ENCODE data around the gene UTP18. TPM values are rescaled to one million over a fixed set of nuclear protein-coding genes. Genes with fewer than 3 reads are reported as not detected.

The UTP18 gene
- total and polyA plus RNA-seq, 2 of the 8 experiments (the other 6 are each of a cell fraction or from before 2014, with no cell fraction given), result 17.9 to 85.7 TPM

DNA sequence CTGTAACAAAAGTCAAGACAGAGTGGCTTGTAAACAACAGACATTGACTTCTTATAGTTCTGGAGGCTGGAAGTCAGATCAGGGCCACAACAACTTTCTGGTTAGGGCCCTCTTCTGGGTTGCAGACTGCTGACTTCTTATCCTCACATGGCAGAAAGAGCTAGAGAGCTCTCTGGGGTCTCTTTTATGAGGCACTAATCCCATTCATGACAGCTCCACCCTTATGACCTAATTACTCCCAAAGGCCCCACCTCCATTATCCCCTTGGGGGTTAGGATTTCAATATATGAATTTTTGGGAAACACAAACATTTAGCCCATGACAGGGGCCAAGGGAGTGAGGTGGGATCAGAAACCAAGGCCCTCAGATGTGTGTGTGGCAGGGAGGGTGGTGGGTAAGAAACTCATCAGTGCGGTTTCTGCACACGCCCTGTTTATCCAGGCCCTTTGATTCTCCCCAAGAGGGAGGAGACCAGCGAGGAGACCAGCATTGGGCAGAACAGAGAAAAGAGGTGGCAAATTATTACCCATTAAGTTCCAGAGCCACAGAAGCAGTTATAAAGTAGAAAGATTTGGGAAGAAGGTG, 74.8 kb downstream of the UTP18 start:
- no peak for FAIRE-seq
- Histone ChIP-seq H3K14ac (ENCODE audit: insufficient read length) (no peak overlapping the region), H3K56ac (replicated peaks; ENCODE audit: insufficient read length, low read depth, low read length) (no peak overlapping the region), H3K9ac (replicated peaks in 1 of 4; ENCODE audit: extremely low read depth in 1 of 4, low read depth in 3 of 4, low read length in 3 of 4) (no peak overlapping the region), H3K79me1 (ENCODE audit: low read depth, low read length) (no peaks in the 10 kb centered on the region), H4K8ac (ENCODE audit: extremely low read depth, insufficient read depth, low read length) (no peak overlapping the region), H2BK5ac (ENCODE audit: low read depth, low read length) (no peak overlapping the region), H4K20me1 (replicated peaks in 1 of 2; ENCODE audit: control insufficient read depth in 1 of 2, insufficient read depth in 2 of 2, low read length in 2 of 2) (no peaks in the 10 kb centered on the region), H3K79me2 (ENCODE audit: control insufficient read depth in 1 of 2, insufficient read depth in 2 of 2, low read length in 2 of 2) (no peaks in the 10 kb centered on the region), H2AFZ (ENCODE audit: low read length) (no peak overlapping the region), H3K4me1 (replicated peaks in 1 of 4; ENCODE audit: control insufficient read depth in 3 of 4, insufficient read depth in 4 of 4, low read length in 3 of 4) (no peaks in the 10 kb centered on the region), H3K18ac (ENCODE audit: extremely low read depth, low read length) (no peak overlapping the region), H3K23me2 (ENCODE audit: low read depth, low read length) (no peaks in the 10 kb centered on the region), H2BK15ac (ENCODE audit: low read length) (no peak overlapping the region), H3K27ac (ENCODE audit: low read depth, low read length) (no peak overlapping the region), H3K23ac (ENCODE audit: insufficient read length) (no peak overlapping the region), H4K5ac (ENCODE audit: insufficient read length, low read depth, low read length) (no peak overlapping the region), H4K91ac (replicated peaks; ENCODE audit: insufficient read length, low read length) (no peak overlapping the region), H2BK12ac (ENCODE audit: low read depth, low read length) (no peak overlapping the region), H3K4me2 (ENCODE audit: insufficient read depth in 1 of 2, low read depth in 2 of 2, low read length in 2 of 2) (no peak overlapping the region), H3K4me3 (ENCODE audit: extremely low read depth in 1 of 4, insufficient read depth in 2 of 4, low read depth in 3 of 4, low read length in 4 of 4) (no peak overlapping the region), H2BK20ac (ENCODE audit: low read length) (no peak overlapping the region), H3K9me3 (ENCODE audit: insufficient read depth in 2 of 2, low read depth in 1 of 2, low read length in 1 of 2) (peaks cover 8 to 12% of the 10 kb centered on the region in 2 experiments; a peak in 3 of 4 replicates), H2AK5ac (ENCODE audit: low read depth, low read length) (no peak overlapping the region), H2BK120ac (replicated peaks; ENCODE audit: low read depth, low read length) (no peak overlapping the region), H3K36me3 (ENCODE audit: control insufficient read depth in 2 of 4, insufficient read depth in 4 of 4, low read length in 3 of 4) (no peaks in the 10 kb centered on the region), H3K27me3 (replicated peaks in 1 of 4; ENCODE audit: control insufficient read depth in 3 of 4, extremely low read depth in 1 of 4, insufficient read depth in 3 of 4, low read length in 3 of 4) (no peaks in the 10 kb centered on the region; a peak in 1 of 7 replicates), H3K4ac (replicated peaks; ENCODE audit: insufficient read length, low read depth, low read length) (no peak overlapping the region)
- ChIA-PET CTCF (ENCODE audit: partially characterized antibody) (interaction anchor here (0.6 to 2.5 kb wide), 4 partner anchors 36 to 1064 kb away, joined by 3 to 6 read pairs (median 4); no protein-coding TSS in a partner anchor), POLR2A (ENCODE audit: partially characterized antibody) (no interaction called here)
- DNase-seq (ENCODE audit: low read depth in 1 of 2, low spot score in 2 of 2), result no peak
- WGBS, 2 experiments (ENCODE audit: extremely low coverage in 1 of 2, insufficient coverage in 1 of 2, insufficient read length in 1 of 2, insufficient replicate concordance in 2 of 2, low coverage in 1 of 2, low lambda C conversion rate in 2 of 2, missing lambda C conversion rate in 1 of 2), result 87% methylated on average over 3 of the region's 3 CpGs; no CpG with 5 or more reads in 1 of the 2 experiments
- TF ChIP-seq PHF8 (conservative IDR thresholded peaks at IDR 0.05; ENCODE audit: low read depth, low read length) (no peak), POLR2AphosphoS5 (IDR thresholded peaks at IDR 0.05; ENCODE audit: low read depth, low read length) (no peak), KDM4A (IDR thresholded peaks at IDR 0.05; ENCODE audit: low read depth, low read length, severe bottlenecking) (no peak), SP1 (IDR thresholded peaks at IDR 0.05; ENCODE audit: low read depth, low read length) (no peak), NRF1 (IDR thresholded peaks at IDR 0.05; ENCODE audit: low read depth, low read length) (no peak), JUND (IDR thresholded peaks at IDR 0.05; ENCODE audit: low read length) (no peak), CREB1 (IDR thresholded peaks at IDR 0.05) (no peak), CHD1 (IDR thresholded peaks at IDR 0.05; ENCODE audit: low read depth, low read length) (no peak), RAD21 (IDR thresholded peaks at IDR 0.05 in 1 of 2, conservative IDR thresholded peaks at IDR 0.05 in 1 of 2; ENCODE audit: low read depth in 2 of 2, low read length in 2 of 2) (no peak), GABPA (IDR thresholded peaks at IDR 0.05; ENCODE audit: borderline replicate concordance, insufficient read depth, low read length) (no peak)
- TF ChIP-seq, protein P1, sequence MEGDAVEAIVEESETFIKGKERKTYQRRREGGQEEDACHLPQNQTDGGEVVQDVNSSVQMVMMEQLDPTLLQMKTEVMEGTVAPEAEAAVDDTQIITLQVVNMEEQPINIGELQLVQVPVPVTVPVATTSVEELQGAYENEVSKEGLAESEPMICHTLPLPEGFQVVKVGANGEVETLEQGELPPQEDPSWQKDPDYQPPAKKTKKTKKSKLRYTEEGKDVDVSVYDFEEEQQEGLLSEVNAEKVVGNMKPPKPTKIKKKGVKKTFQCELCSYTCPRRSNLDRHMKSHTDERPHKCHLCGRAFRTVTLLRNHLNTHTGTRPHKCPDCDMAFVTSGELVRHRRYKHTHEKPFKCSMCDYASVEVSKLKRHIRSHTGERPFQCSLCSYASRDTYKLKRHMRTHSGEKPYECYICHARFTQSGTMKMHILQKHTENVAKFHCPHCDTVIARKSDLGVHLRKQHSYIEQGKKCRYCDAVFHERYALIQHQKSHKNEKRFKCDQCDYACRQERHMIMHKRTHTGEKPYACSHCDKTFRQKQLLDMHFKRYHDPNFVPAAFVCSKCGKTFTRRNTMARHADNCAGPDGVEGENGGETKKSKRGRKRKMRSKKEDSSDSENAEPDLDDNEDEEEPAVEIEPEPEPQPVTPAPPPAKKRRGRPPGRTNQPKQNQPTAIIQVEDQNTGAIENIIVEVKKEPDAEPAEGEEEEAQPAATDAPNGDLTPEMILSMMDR (IDR thresholded peaks at IDR 0.05; ENCODE audit: control extremely low read depth in 1 of 3, insufficient read depth in 1 of 3, low read depth in 1 of 3, low read length in 3 of 3), result no peak
